ENCODE results near the gene ZMAT2. TPM values are rescaled to one million over a fixed set of nuclear protein-coding genes. Genes with fewer than 3 reads are reported as not detected.
A peak's percentile ranks its signal among the peaks of the same experiment; 100 is the strongest.

The ZMAT2 gene
- total and polyA plus RNA-seq, 2 donors (not counting 3 experiments of a cell fraction or from before 2014, with no cell fraction given): 49.0 to 58.0 TPM

- Histone ChIP-seq H3K9me3 (replicated peaks; ENCODE audit: control insufficient read depth, insufficient read depth, low read length) (no peaks in the 10 kb centered on the region), H3K79me2 (ENCODE audit: control insufficient read depth, insufficient read depth, low read length) (no peaks in the 10 kb centered on the region), H3K9ac (replicated peaks; ENCODE audit: extremely low read depth, insufficient read depth, low read length) (no peak overlapping the region), H3K36me3 (ENCODE audit: control insufficient read depth in 2 of 2, extremely low read depth in 1 of 2, insufficient read depth in 2 of 2, low read length in 2 of 2) (no peaks in the 10 kb centered on the region), H3K9me1 (replicated peaks; ENCODE audit: control insufficient read depth, extremely low read depth, insufficient read depth, low read length) (no peaks in the 10 kb centered on the region), H3K4me3 (replicated peaks in 1 of 3; ENCODE audit: insufficient read depth in 1 of 3, low read depth in 1 of 3, low read length in 3 of 3) (no peak overlapping the region), H3K4me2 (ENCODE audit: insufficient read depth, low read length) (peak overlapping the region; percentile 98), H4K20me1 (replicated peaks; ENCODE audit: control insufficient read depth, extremely low read depth, insufficient read depth, low read length) (no peaks in the 10 kb centered on the region), H3K27ac (ENCODE audit: insufficient read depth, low read depth, low read length) (no peak overlapping the region), H3K27me3 (ENCODE audit: control insufficient read depth in 2 of 2, insufficient read depth in 2 of 2, low read length in 2 of 2) (no peaks in the 10 kb centered on the region), H3K4me1 (ENCODE audit: control insufficient read depth, extremely low read depth, insufficient read depth, low read length) (peaks cover 10% of the 10 kb centered on the region), H2AFZ (ENCODE audit: low read depth, low read length) (no peak overlapping the region)
- dilution Hi-C loops (cut with MboI; ENCODE audit: extremely low pct_ligation_motif_present, low sequenced_read_pairs) (no loop called here), intact Hi-C loops (cut with micrococcal nuclease) (loop anchor here (1.0 to 5.0 kb wide), 5 partner anchors 11 to 851 kb away; partner anchors contain the start of genes HARS1, HARS2, IK and NDUFA2)
- FAIRE-seq (no peak), DNase-seq (ENCODE audit: low read depth, low spot score) (no peak)
- CTCF ChIA-PET: interaction anchor here (0.9 to 3.1 kb wide), 6 partner anchors 9 to 339 kb away, joined by 5 to 13 read pairs (median 10); partner anchors contain the start of gene ZMAT2
- BruUV-seq (replicated peaks): no TSS peak
- TF ChIP-seq MAX (IDR thresholded peaks at IDR 0.05; ENCODE audit: insufficient read depth, insufficient read length) (no peak), EZH2 (IDR thresholded peaks at IDR 0.05; ENCODE audit: borderline replicate concordance, low read depth, low read length, severe bottlenecking) (no peak), POLR2AphosphoS5 (IDR thresholded peaks at IDR 0.05; ENCODE audit: insufficient read depth, low read depth, low read length) (no peak), GATA2 (IDR thresholded peaks at IDR 0.05; ENCODE audit: insufficient read depth, insufficient read length, low read depth, low read length) (no peak), FOS (IDR thresholded peaks at IDR 0.05; ENCODE audit: borderline replicate concordance, insufficient read depth, low read length) (no peak), CTCF (IDR thresholded peaks at IDR 0.05; ENCODE audit: extremely low read depth in 1 of 2, insufficient read depth in 1 of 2, low read depth in 1 of 2, low read length in 2 of 2) (no peak), MYC (IDR thresholded peaks at IDR 0.05; ENCODE audit: low read depth, low read length) (no peak), JUN (IDR thresholded peaks at IDR 0.05; ENCODE audit: borderline replicate concordance, insufficient read depth, insufficient read length, low read depth) (no peak), POLR2A (IDR thresholded peaks at IDR 0.05; ENCODE audit: low read depth, low read length) (no peak)
- POLR2A ChIA-PET: no interaction called here
These were observed 11.5 kb downstream of the ZMAT2 start for GRCh38 chr5:140711794-140712193.

Data from endothelial cell of umbilical vein (primary cell).